C4-2B (cell line): ENCODE data around the gene CDK13.
"Not testable (repeated sequence)": the region's sequence is repeated elsewhere in the genome, so short reads cannot be mapped to it uniquely, and the experiment has no call there.

Source experiments
- H3K27ac ChIP-seq: fragments of 450-650 bp; 2 replicates; pipeline ENCODE4 v1.5.1; 2017
- CTCF ChIP-seq: fragments of 450-650 bp; conservative IDR thresholded peaks from 2 replicates; pipeline ENCODE4 v1.5.1; 2017; ENCODE audit warnings: mild to moderate bottlenecking
- ZFX ChIP-seq: fragments of 450-650 bp; IDR thresholded peaks from 2 replicates; pipeline ENCODE4 v1.6.1; 2017

CDK13 gene

GRCh38 chr7:39949971-39950472 is at the start of gene CDK13:
Gene CDK13, plus strand, starts transcription at chr7:39950256. Its CDS starts 386 bp downstream, at chr7:39950642.
- peak; percentile 86 for TF ChIP-seq ZFX
- no peak; the same call in 1 of the 2 replicates for TF ChIP-seq CTCF
- peak within 1 kb of the TSS; percentile 95 for H3K27ac ChIP-seq

- TF ChIP-seq CTCF (no peak), ZFX (no peak)
Observed at GRCh38 chr7:39904077-39904486, 46.0 kb upstream of the CDK13 start.

GRCh38 chr7:39908141-39908540 is 41.9 kb upstream of the CDK13 start:
- H3K27ac ChIP-seq, result no peak overlapping the region
- TF ChIP-seq ZFX, result no peak
- no peak for TF ChIP-seq CTCF

More at GRCh38 chr7:39904077-39904486, 46.0 kb upstream of the CDK13 start:
- H3K27ac ChIP-seq, result no peak overlapping the region

GRCh38 chr7:39908973-39909372 is 41.1 kb upstream of the CDK13 start:
- TF ChIP-seq CTCF (no peak), ZFX (no peak)
- no peak overlapping the region for H3K27ac ChIP-seq

GRCh38 chr7:39909526-39909925 is 40.5 kb upstream of the CDK13 start:
- no peak for TF ChIP-seq ZFX
- TF ChIP-seq CTCF, result no peak
- H3K27ac ChIP-seq, result no peak overlapping the region

- H3K27ac ChIP-seq, result no peak overlapping the region
- TF ChIP-seq ZFX (no peak), CTCF (no peak)
Observed at GRCh38 chr7:39910108-39910869, 39.8 kb upstream of the CDK13 start.

GRCh38 chr7:39911167-39911566 is 38.9 kb upstream of the CDK13 start:
- TF ChIP-seq ZFX (no peak), CTCF (no peak)
- H3K27ac ChIP-seq, result no peak overlapping the region

- H3K27ac ChIP-seq, result not testable (repeated sequence)
Observed at GRCh38 chr7:39915847-39916246, 34.2 kb upstream of the CDK13 start.
